H1 (cell line): ENCODE results near the gene OSBP2. TPM values are rescaled to one million over a fixed set of nuclear protein-coding genes. Genes with fewer than 3 reads are reported as not detected.
A peak's percentile ranks its signal among the peaks of the same experiment; 100 is the strongest.

ENCODE experiments used
- BACH1 ChIP-seq: IDR thresholded peaks from 2 replicates; pipeline ENCODE4 v1.6.1; 2012; ENCODE audit warnings: low read length, improper control_type of control experiment
- CHD1 ChIP-seq: IDR thresholded peaks from 2 replicates; pipeline ENCODE4 v1.6.1; 2012; ENCODE audit warnings: low read depth, low read length, improper control_type of control experiment
- CTCF ChIP-seq, 3 experiments: IDR thresholded peaks; 1 replicate in 2 of 3; 2 replicates in 1 of 3; pipeline versions ENCODE4 v1.5.1 to v1.6.1; 2011; ENCODE audit warnings: low read length in 3 of 3, mild to moderate bottlenecking in 3 of 3, inconsistent platforms in 2 of 3, low read depth in 1 of 3, moderate library complexity in 1 of 3; ENCODE audit not compliant: insufficient read depth in 1 of 3; ENCODE audit errors: control extremely low read depth in 1 of 3
- EGR1 ChIP-seq: IDR thresholded peaks from 2 replicates; pipeline ENCODE4 v1.6.1; 2011; ENCODE audit warnings: low read depth, low read length, borderline replicate concordance
- EP300 ChIP-seq, 2 experiments: IDR thresholded peaks; 1 replicate in 1 of 2; 2 replicates in 1 of 2; pipeline ENCODE4 v1.6.1; 2011 to 2012; ENCODE audit warnings: low read depth in 2 of 2, low read length in 2 of 2, mild to moderate bottlenecking in 2 of 2, borderline replicate concordance in 1 of 2, inconsistent platforms in 1 of 2, moderate library complexity in 1 of 2
- EZH2 ChIP-seq: fragments of 200-600 bp; sonication (generic); IDR thresholded peaks from 2 replicates; pipeline ENCODE4 v1.7.1; 2012; ENCODE audit warnings: low read depth, mild to moderate bottlenecking, moderate library complexity, low read length, inconsistent platforms; ENCODE audit not compliant: severe bottlenecking
- FOSL1 ChIP-seq: IDR thresholded peaks from 2 replicates; pipeline ENCODE4 v1.6.1; 2011; ENCODE audit warnings: mild to moderate bottlenecking, low read depth, low read length, moderate library complexity; ENCODE audit not compliant: insufficient read depth
- GABPA ChIP-seq: IDR thresholded peaks from 2 replicates; pipeline ENCODE4 v1.6.1; 2011; ENCODE audit warnings: mild to moderate bottlenecking, low read length, moderate library complexity, borderline replicate concordance; ENCODE audit not compliant: insufficient read depth
- KDM4A ChIP-seq: IDR thresholded peaks from one replicate; pipeline ENCODE4 v1.7.1; 2012; ENCODE audit warnings: low read depth, mild to moderate bottlenecking, moderate library complexity, low read length, inconsistent platforms; ENCODE audit not compliant: severe bottlenecking
- KDM5A ChIP-seq: fragments of 200-600 bp; IDR thresholded peaks from 2 replicates; pipeline ENCODE4 v1.7.1; 2012; ENCODE audit warnings: mild to moderate bottlenecking, low read length, inconsistent platforms, mixed read lengths
- PHF8 ChIP-seq: fragments of 200-600 bp; sonication (generic); conservative IDR thresholded peaks from 2 replicates; pipeline ENCODE4 v1.7.1; 2012; ENCODE audit warnings: low read depth, mild to moderate bottlenecking, inconsistent platforms, low read length, moderate library complexity
- POU5F1 ChIP-seq: IDR thresholded peaks from 2 replicates; pipeline ENCODE4 v1.6.1; 2011; ENCODE audit warnings: low read depth, mild to moderate bottlenecking, low read length, moderate library complexity
- RXRA ChIP-seq: IDR thresholded peaks from 2 replicates; pipeline ENCODE4 v1.6.1; 2011; ENCODE audit warnings: low read depth, mild to moderate bottlenecking, low read length, moderate library complexity; ENCODE audit not compliant: insufficient read depth
- SAP30 ChIP-seq: fragments of 300-600 bp; sonication (generic); IDR thresholded peaks from 2 replicates; pipeline ENCODE4 v1.7.1; 2012; ENCODE audit warnings: low read length, moderate library complexity, mild to moderate bottlenecking, inconsistent platforms; ENCODE audit not compliant: insufficient read depth, insufficient replicate concordance
- SIX5 ChIP-seq: IDR thresholded peaks from 2 replicates; pipeline ENCODE4 v1.6.1; 2011; ENCODE audit warnings: mild to moderate bottlenecking, low read depth, low read length
- SP2 ChIP-seq: IDR thresholded peaks from 2 replicates; pipeline ENCODE4 v1.6.1; 2012; ENCODE audit warnings: mild to moderate bottlenecking, low read length, inconsistent platforms
- SP4 ChIP-seq: IDR thresholded peaks from 2 replicates; pipeline ENCODE4 v1.6.1; 2012; ENCODE audit warnings: low read length, inconsistent platforms
- TCF12 ChIP-seq: IDR thresholded peaks from 2 replicates; pipeline ENCODE4 v1.6.1; 2011; ENCODE audit warnings: low read depth, mild to moderate bottlenecking, low read length
- TEAD4 ChIP-seq: IDR thresholded peaks from 2 replicates; pipeline ENCODE4 v1.6.1; 2012; ENCODE audit warnings: low read depth, low read length, inconsistent platforms, mixed read lengths
- YY1 ChIP-seq: IDR thresholded peaks from 2 replicates; pipeline ENCODE4 v1.6.1; 2011; ENCODE audit warnings: low read depth, mild to moderate bottlenecking, low read length
- polyA plus RNA-seq, 7 experiments: library from polyadenylated mRNA; depleted of rRNA in 3 of 7; stranded (reverse) in 5 of 7; unstranded in 2 of 7; fragments of >200 nt in 5 of 7; fragments of 200-250 nt in 2 of 7; gene quantifications; 1 replicate in 5 of 7; 2 replicates in 1 of 7; 4 replicates in 1 of 7; pipeline versions ENCODE4 v1.2.1 to v1.2.3, GENCODE V29; 2011 to 2013; ENCODE audit warnings: missing spikeins in 2 of 7, mixed read lengths in 2 of 7
- total RNA-seq: library from RNA; stranded (reverse); fragmentation: NEBNext Ultra II Directional; extraction: Animal tissue kit (Norgen Biotek cat#: 25700); gene quantifications from 2 replicates; pipeline ENCODE4 v1.2.1, GENCODE V29; 2021
- TF ChIP-seq, protein P1 (sequence below): IDR thresholded peaks from 2 replicates; pipeline ENCODE4 v1.6.1; 2012; ENCODE audit warnings: low read length, inconsistent platforms

Gene OSBP2
- total and polyA plus RNA-seq, 2 of the 8 experiments (the other 6 are each of a cell fraction or from before 2014, with no cell fraction given) = 3.4 to 3.7 TPM

DNA sequence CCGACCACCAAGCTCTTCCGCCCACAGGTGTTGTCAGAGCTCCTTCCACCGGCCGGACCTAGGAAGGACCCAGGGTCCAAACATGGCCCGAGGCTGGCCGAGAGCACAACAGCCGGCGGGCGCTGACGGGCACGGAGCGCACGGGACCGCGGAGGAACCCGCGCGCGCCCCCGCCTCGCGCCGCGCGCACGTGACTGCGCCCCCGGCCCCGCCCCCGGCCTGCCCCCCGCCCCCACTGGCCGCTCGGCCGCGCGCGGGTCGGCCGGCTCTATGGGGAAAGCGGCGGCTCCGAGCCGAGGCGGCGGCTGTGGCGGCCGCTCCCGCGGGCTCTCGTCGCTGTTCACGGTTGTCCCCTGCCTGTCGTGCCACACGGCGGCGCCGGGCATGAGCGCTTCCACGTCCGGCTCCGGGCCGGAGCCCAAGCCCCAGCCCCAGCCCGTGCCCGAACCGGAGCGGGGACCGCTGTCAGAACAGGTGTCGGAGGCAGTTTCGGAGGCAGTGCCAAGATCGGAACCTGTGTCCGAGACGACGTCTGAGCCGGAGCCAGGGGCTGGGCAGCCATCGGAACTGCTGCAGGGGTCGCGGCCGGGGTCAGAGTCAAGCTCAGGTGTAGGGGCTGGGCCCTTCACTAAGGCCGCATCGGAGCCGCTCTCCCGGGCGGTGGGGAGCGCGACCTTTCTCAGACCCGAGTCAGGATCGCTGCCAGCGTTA is at the start of gene OSBP2 (continued):
- TF ChIP-seq SP2 (no peak), EP300 (IDR thresholded peaks at IDR 0.05; ENCODE audit: borderline replicate concordance in 1 of 2, low read depth in 2 of 2, low read length in 2 of 2) (no peak), POU5F1 (no peak), CHD1 (no peak), SIX5 (no peak), KDM5A (no peak), CTCF (IDR thresholded peaks at IDR 0.05; ENCODE audit: control extremely low read depth in 1 of 3, insufficient read depth in 1 of 3, low read depth in 1 of 3, low read length in 3 of 3) (no peak), GABPA (0 out of 2 replicates have a peak, but pooled peaks have one; percentile 0), FOSL1 (no peak), RXRA (no peak), EGR1 (no peak), BACH1 (no peak), PHF8 (peak; percentile 59), KDM4A (peak; percentile 91), TCF12 (no peak), SP4 (no peak), SAP30 (no peak), TEAD4 (no peak), YY1 (no peak), EZH2 (peak; percentile 47)
- TF ChIP-seq, protein P1, sequence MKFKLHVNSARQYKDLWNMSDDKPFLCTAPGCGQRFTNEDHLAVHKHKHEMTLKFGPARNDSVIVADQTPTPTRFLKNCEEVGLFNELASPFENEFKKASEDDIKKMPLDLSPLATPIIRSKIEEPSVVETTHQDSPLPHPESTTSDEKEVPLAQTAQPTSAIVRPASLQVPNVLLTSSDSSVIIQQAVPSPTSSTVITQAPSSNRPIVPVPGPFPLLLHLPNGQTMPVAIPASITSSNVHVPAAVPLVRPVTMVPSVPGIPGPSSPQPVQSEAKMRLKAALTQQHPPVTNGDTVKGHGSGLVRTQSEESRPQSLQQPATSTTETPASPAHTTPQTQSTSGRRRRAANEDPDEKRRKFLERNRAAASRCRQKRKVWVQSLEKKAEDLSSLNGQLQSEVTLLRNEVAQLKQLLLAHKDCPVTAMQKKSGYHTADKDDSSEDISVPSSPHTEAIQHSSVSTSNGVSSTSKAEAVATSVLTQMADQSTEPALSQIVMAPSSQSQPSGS = no peak
